Osteoblast (primary cell): Measurements from ENCODE around the gene JARID2. TPM values are rescaled to one million over a fixed set of nuclear protein-coding genes. Genes with fewer than 3 reads are reported as not detected.
A peak's percentile ranks its signal among the peaks of the same experiment; 100 is the strongest.

Experiments used
- DNase-seq: peaks from one replicate; pipeline ENCODE4 v3.0.0; 2011; ENCODE audit warnings: low spot score, mixed read lengths; ENCODE audit not compliant: insufficient read length; ENCODE audit errors: missing footprints
- H2AFZ ChIP-seq: 2 replicates; pipeline ENCODE4 v1.6.0; 2011; ENCODE audit warnings: mild to moderate bottlenecking, low read length
- H3K27ac ChIP-seq: 2 replicates; pipeline ENCODE4 v1.5.1; 2011; ENCODE audit warnings: mild to moderate bottlenecking, low read depth, low read length, moderate library complexity
- H3K27me3 ChIP-seq: 2 replicates; pipeline ENCODE4 v1.6.0; 2012; ENCODE audit warnings: mild to moderate bottlenecking, control low read depth, inconsistent platforms, low read length, moderate library complexity; ENCODE audit not compliant: insufficient read depth
- H3K36me3 ChIP-seq: 2 replicates; pipeline ENCODE4 v1.5.1; 2011; ENCODE audit warnings: mild to moderate bottlenecking, low read length, control low read depth, moderate library complexity; ENCODE audit not compliant: insufficient read depth
- H3K4me1 ChIP-seq: 2 replicates; pipeline ENCODE4 v1.5.1; 2011; ENCODE audit warnings: mild to moderate bottlenecking, low read length, control low read depth, moderate library complexity; ENCODE audit not compliant: insufficient read depth
- H3K4me2 ChIP-seq: 2 replicates; pipeline ENCODE4 v1.6.0; 2011; ENCODE audit warnings: mild to moderate bottlenecking, low read length; ENCODE audit not compliant: insufficient read depth
- H3K4me3 ChIP-seq: fragments of 200-600 bp; sonication (generic); 3 replicates; pipeline ENCODE4 v1.5.1; 2012; ENCODE audit warnings: mild to moderate bottlenecking, low read length, inconsistent platforms; ENCODE audit not compliant: insufficient read depth
- H3K79me2 ChIP-seq: 2 replicates; pipeline ENCODE4 v1.6.0; 2012; ENCODE audit warnings: mild to moderate bottlenecking, low read length, control low read depth, inconsistent platforms; ENCODE audit not compliant: insufficient read depth
- H3K9me3 ChIP-seq: 2 replicates; pipeline ENCODE4 v1.5.1; 2011; ENCODE audit warnings: low read depth, low read length, control low read depth
- H4K20me1 ChIP-seq: 2 replicates; pipeline ENCODE4 v1.6.0; 2012; ENCODE audit warnings: mild to moderate bottlenecking, low read length, control low read depth; ENCODE audit not compliant: insufficient read depth
- total RNA-seq: library from RNA; depleted of rRNA; stranded (reverse); fragments of >200 nt; gene quantifications from 2 replicates; pipeline ENCODE4 v1.2.3, GENCODE V29; 2012
- TF ChIP-seq, protein P1 (sequence below): IDR thresholded peaks from 2 replicates; pipeline ENCODE4 v1.5.1; 2011; ENCODE audit warnings: mild to moderate bottlenecking, low read depth, low read length, moderate library complexity; ENCODE audit errors: extremely low read depth

The JARID2 gene
- total RNA-seq, 1 donor, result 10.5 TPM

DNA sequence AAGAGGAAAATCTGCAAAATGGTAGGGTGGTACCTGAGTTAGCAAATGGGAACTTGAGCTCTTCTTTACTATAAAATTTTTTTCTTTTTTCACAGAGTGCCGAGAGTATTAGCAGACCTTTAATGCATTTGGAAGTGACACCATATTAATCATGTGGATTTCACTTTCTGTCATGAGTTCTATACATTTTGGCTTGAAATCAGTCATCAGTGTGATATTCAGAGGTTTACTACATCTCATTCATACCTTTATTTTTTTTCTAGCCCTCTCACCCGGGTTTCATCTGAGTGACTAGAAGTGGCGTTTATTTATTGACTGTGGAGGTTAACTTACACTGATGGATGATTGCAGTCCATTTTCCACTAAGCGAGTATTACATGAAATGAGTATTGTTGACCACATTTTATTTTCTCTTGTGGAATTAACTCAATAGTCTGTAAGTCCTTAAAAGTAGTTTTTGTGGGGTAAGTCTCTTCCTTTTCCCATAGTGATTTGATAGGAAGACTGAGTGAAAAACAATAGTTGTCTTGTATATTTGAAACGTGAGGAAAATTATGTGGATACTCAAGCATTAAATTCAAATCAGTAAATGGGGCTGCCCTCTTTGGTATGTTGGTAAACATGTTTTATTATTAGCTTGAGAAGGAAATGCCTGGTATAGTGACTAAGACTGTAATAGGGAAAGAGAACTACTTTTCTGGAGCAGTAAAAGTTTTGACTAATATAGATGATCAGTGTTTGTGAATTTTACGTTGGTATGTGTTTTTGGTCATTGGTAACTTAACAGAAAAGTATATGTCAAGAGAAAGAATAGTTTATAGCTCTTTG is 55.5 kb downstream of the JARID2 start:
- Histone ChIP-seq H3K4me3 (no peak overlapping the region), H3K36me3 (no peaks in the 10 kb centered on the region), H4K20me1 (peaks cover 28% of the 10 kb centered on the region), H3K79me2 (peaks cover 84% of the 10 kb centered on the region), H2AFZ (no peak overlapping the region), H3K27ac (no peak overlapping the region), H3K9me3 (no peaks in the 10 kb centered on the region), H3K4me2 (no peak overlapping the region), H3K27me3 (no peaks in the 10 kb centered on the region), H3K4me1 (peaks cover 19% of the 10 kb centered on the region)
- TF ChIP-seq, protein P1, sequence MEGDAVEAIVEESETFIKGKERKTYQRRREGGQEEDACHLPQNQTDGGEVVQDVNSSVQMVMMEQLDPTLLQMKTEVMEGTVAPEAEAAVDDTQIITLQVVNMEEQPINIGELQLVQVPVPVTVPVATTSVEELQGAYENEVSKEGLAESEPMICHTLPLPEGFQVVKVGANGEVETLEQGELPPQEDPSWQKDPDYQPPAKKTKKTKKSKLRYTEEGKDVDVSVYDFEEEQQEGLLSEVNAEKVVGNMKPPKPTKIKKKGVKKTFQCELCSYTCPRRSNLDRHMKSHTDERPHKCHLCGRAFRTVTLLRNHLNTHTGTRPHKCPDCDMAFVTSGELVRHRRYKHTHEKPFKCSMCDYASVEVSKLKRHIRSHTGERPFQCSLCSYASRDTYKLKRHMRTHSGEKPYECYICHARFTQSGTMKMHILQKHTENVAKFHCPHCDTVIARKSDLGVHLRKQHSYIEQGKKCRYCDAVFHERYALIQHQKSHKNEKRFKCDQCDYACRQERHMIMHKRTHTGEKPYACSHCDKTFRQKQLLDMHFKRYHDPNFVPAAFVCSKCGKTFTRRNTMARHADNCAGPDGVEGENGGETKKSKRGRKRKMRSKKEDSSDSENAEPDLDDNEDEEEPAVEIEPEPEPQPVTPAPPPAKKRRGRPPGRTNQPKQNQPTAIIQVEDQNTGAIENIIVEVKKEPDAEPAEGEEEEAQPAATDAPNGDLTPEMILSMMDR, result no peak
- peak; percentile 27 for DNase-seq

DNA sequence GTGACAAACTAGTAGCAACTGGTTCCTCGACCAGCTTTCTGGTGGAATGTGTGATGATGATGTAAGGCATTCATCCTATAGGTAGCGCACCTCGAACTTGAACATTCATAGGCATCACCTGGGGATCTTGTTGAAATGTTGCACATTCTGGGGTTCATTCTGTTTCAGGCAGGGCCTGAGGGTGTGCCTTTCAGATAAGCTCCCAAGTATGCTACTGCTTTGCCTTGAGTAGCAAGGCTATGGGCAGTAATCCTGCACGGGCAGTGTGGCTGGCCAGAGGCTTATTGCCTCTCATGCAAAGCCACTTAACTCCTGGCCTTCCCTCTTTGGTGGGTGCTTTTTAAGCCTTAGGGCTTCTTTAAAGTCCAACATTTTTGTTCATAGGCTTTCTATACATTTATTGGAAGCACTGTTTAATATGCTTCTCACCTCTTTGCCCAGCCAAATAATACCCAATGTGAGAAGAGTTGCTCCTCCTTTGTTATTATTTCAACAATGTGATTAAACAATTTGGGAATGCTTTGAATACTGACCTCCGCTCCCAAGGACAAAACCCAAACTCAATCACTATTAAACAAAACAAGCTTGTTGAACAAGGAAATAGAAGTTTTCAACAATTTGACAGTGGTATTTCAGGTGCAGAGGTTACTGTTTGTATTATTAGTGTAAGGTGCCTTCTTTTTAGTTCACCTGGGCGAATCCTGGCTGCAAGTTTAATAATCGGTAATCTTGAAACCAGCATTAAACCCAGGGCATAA is 57.5 kb downstream of the JARID2 start:
- H3K4me3 ChIP-seq, result no peak overlapping the region
- no peak overlapping the region for H2AFZ ChIP-seq
- peaks cover 28% of the 10 kb centered on the region for H4K20me1 ChIP-seq
- H3K9me3 ChIP-seq, result no peaks in the 10 kb centered on the region
- H3K79me2 ChIP-seq, result peaks cover 83% of the 10 kb centered on the region
- no peaks in the 10 kb centered on the region for H3K27me3 ChIP-seq
- DNase-seq, result no peak
- no peak overlapping the region for H3K27ac ChIP-seq
- no peaks in the 10 kb centered on the region for H3K36me3 ChIP-seq
- TF ChIP-seq, protein P1, result no peak
- peaks cover 22% of the 10 kb centered on the region for H3K4me1 ChIP-seq
- no peak overlapping the region for H3K4me2 ChIP-seq

DNA sequence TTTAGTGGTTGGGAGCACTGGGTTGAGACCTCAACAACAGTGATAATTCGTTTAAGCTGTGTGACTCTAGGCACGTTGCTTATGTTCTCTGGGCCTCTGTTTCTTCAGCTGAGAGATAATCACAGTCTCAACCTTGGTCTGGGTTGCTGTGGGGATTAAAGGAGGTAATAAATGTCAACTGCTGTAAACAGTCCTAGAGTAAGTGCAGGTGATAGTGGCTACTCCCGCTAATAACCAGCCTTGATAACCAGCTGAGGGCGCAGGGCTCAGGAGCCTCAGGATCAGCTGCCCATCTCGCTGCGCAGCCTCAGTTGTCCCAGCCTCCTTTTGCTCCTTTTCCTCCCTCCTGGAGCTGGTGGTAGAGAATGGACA is 58.0 kb downstream of the JARID2 start:
- Histone ChIP-seq H3K4me3 (no peak overlapping the region), H3K27me3 (no peaks in the 10 kb centered on the region), H3K4me1 (peaks cover 28% of the 10 kb centered on the region), H2AFZ (no peak overlapping the region), H3K27ac (no peak overlapping the region), H3K79me2 (peaks cover 84% of the 10 kb centered on the region), H3K36me3 (no peaks in the 10 kb centered on the region), H3K9me3 (no peaks in the 10 kb centered on the region), H3K4me2 (no peak overlapping the region), H4K20me1 (peaks cover 26% of the 10 kb centered on the region)
- TF ChIP-seq, protein P1, result no peak
- DNase-seq, result peak; percentile 39
